ENCODE data around the gene MAPK7.

MAPK7 gene

GRCh38 chr17:19417611-19418010, 39.3 kb downstream of the MAPK7 start:
- no peak for DNase-seq (ENCODE audit: extremely low read depth, insufficient read length)
- Histone ChIP-seq H3K27me3 (replicated peaks; ENCODE audit: control insufficient read depth, insufficient read depth, low read length) (peaks cover 3% of the 10 kb centered on the region; the same call in 1 of the 2 replicates), H3K36me3 (ENCODE audit: control insufficient read depth, insufficient read depth, low read length) (no peaks in the 10 kb centered on the region), H3K4me3 (replicated peaks; ENCODE audit: low read depth, low read length) (no peak overlapping the region)
- no peak for TF ChIP-seq CTCF (IDR thresholded peaks at IDR 0.05; ENCODE audit: insufficient read depth, low read length, poor library complexity, severe bottlenecking)

- Histone ChIP-seq H3K36me3 (ENCODE audit: control insufficient read depth, insufficient read depth, low read length) (no peaks in the 10 kb centered on the region), H3K27me3 (replicated peaks; ENCODE audit: control insufficient read depth, insufficient read depth, low read length) (peaks cover 3% of the 10 kb centered on the region; the same call in 1 of the 2 replicates), H3K4me3 (replicated peaks; ENCODE audit: low read depth, low read length) (no peak overlapping the region)
- DNase-seq (ENCODE audit: extremely low read depth, insufficient read length), result no peak
- TF ChIP-seq CTCF (IDR thresholded peaks at IDR 0.05; ENCODE audit: insufficient read depth, low read length, poor library complexity, severe bottlenecking), result no peak
Measured at GRCh38 chr17:19418251-19418992, 40.1 kb downstream of the MAPK7 start.

GRCh38 chr17:19421219-19421618, 42.9 kb downstream of the MAPK7 start:
- TF ChIP-seq CTCF (IDR thresholded peaks at IDR 0.05; ENCODE audit: insufficient read depth, low read length, poor library complexity, severe bottlenecking), result no peak
- H3K36me3 ChIP-seq (ENCODE audit: control insufficient read depth, insufficient read depth, low read length), result no peaks in the 10 kb centered on the region
- H3K4me3 ChIP-seq (replicated peaks; ENCODE audit: low read depth, low read length), result no peak overlapping the region
- DNase-seq (ENCODE audit: extremely low read depth, insufficient read length), result no peak
- no peaks in the 10 kb centered on the region for H3K27me3 ChIP-seq (replicated peaks; ENCODE audit: control insufficient read depth, insufficient read depth, low read length)

GRCh38 chr17:19421926-19422325, 43.6 kb downstream of the MAPK7 start:
- DNase-seq (ENCODE audit: extremely low read depth, insufficient read length), result no peak
- Histone ChIP-seq H3K27me3 (replicated peaks; ENCODE audit: control insufficient read depth, insufficient read depth, low read length) (no peaks in the 10 kb centered on the region), H3K36me3 (ENCODE audit: control insufficient read depth, insufficient read depth, low read length) (no peaks in the 10 kb centered on the region), H3K4me3 (replicated peaks; ENCODE audit: low read depth, low read length) (no peak overlapping the region)
- no peak for TF ChIP-seq CTCF (IDR thresholded peaks at IDR 0.05; ENCODE audit: insufficient read depth, low read length, poor library complexity, severe bottlenecking)

GRCh38 chr17:19424934-19425868, 46.9 kb downstream of the MAPK7 start:
- TF ChIP-seq CTCF (IDR thresholded peaks at IDR 0.05; ENCODE audit: insufficient read depth, low read length, poor library complexity, severe bottlenecking), result no peak
- no peaks in the 10 kb centered on the region for H3K36me3 ChIP-seq (ENCODE audit: control insufficient read depth, insufficient read depth, low read length)
- no peaks in the 10 kb centered on the region for H3K27me3 ChIP-seq (replicated peaks; ENCODE audit: control insufficient read depth, insufficient read depth, low read length)
- H3K4me3 ChIP-seq (replicated peaks; ENCODE audit: low read depth, low read length), result no peak overlapping the region
- DNase-seq (ENCODE audit: extremely low read depth, insufficient read length), result no peak

Data from GM06990 (cell line).